ENCODE data around the gene PAPSS2. TPM values are rescaled to one million over a fixed set of nuclear protein-coding genes. Genes with fewer than 3 reads are reported as not detected.

PAPSS2 gene
- total and polyA plus RNA-seq, 11 donors = 1.9 to 32.6 (median 5.8) TPM

DNA sequence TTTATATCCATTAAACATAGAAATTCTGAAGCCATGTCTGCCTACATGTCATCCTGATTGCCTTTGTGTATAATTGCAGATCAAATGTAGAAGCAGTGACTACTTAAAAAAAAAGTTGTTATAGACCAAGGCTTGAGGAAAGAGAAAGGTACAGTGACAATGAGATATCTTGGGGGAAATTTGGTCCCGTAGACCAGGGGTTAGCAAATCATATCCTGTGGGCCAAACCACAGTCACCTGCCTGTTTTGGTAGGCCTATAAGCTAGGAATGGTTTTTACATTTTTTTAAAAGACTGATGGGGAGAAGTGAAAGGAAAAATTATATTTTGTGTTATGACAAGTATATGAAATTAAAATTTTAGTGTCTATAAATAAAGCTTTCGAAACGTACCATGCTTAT is 12.9 kb downstream of the PAPSS2 start:
- intact Hi-C loops (cut with DNase I) = loop anchor here in 1 of 10 donors (5.0 kb wide), 1 partner anchor 40 kb away; no protein-coding TSS in a partner anchor
- Histone ChIP-seq H3K4me3 (no peak overlapping the region), H3K4me1 (peaks cover 0 to 30% (median 0%) of the 10 kb centered on the region in 12 donors), H3K9me3 (no peaks in the 10 kb centered on the region), H3K36me3 (no peaks in the 10 kb centered on the region), H3K27ac (no peak overlapping the region), H3K27me3 (no peaks in the 10 kb centered on the region)
- TF ChIP-seq, protein P1, sequence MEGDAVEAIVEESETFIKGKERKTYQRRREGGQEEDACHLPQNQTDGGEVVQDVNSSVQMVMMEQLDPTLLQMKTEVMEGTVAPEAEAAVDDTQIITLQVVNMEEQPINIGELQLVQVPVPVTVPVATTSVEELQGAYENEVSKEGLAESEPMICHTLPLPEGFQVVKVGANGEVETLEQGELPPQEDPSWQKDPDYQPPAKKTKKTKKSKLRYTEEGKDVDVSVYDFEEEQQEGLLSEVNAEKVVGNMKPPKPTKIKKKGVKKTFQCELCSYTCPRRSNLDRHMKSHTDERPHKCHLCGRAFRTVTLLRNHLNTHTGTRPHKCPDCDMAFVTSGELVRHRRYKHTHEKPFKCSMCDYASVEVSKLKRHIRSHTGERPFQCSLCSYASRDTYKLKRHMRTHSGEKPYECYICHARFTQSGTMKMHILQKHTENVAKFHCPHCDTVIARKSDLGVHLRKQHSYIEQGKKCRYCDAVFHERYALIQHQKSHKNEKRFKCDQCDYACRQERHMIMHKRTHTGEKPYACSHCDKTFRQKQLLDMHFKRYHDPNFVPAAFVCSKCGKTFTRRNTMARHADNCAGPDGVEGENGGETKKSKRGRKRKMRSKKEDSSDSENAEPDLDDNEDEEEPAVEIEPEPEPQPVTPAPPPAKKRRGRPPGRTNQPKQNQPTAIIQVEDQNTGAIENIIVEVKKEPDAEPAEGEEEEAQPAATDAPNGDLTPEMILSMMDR (IDR thresholded peaks at IDR 0.05) = no peak
- no peak for TF ChIP-seq POLR2A (IDR thresholded peaks at IDR 0.05)
- WGBS, 4 donors = 85 to 93% (median 91%) methylated on average over 3 of the region's 3 CpGs
- no peak for DNase-seq
- no peak for ATAC-seq

DNA sequence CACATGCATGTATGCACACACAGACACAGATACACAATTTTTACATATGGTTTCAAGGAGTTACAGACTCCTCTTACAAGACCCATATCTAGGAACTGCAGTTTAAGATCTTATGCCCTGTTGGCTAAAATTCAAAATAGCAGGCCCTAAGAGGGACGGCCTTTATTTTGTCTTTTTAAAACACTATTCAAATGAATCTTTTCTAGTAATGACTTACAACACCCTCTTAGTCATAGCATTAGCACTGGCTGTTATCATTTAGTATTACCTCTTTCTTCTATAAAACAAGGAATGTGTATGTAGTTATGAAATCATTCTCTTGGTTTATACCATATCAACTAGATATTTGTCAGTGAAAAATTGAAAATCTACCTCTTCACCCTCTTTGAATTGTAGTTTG is 15.3 kb downstream of the PAPSS2 start:
- Histone ChIP-seq H3K4me3 (no peak overlapping the region), H3K27ac (no peak overlapping the region), H3K9me3 (peaks cover 0 to 3% (median 0%) of the 10 kb centered on the region in 12 donors), H3K36me3 (no peaks in the 10 kb centered on the region), H3K27me3 (no peaks in the 10 kb centered on the region), H3K4me1 (peaks cover 0 to 26% (median 0%) of the 10 kb centered on the region in 12 donors)
- 82 to 95% (median 90%) methylated on average over 1 of the region's 1 CpG for WGBS, 4 donors
- no peak for ATAC-seq
- no peak for DNase-seq
- TF ChIP-seq POLR2A (IDR thresholded peaks at IDR 0.05) = no peak
- TF ChIP-seq, protein P1 (IDR thresholded peaks at IDR 0.05) = no peak
- intact Hi-C loops (cut with DNase I) = loop anchor here in 1 of 10 donors (5.0 kb wide), 1 partner anchor 37 kb away; no protein-coding TSS in a partner anchor

DNA sequence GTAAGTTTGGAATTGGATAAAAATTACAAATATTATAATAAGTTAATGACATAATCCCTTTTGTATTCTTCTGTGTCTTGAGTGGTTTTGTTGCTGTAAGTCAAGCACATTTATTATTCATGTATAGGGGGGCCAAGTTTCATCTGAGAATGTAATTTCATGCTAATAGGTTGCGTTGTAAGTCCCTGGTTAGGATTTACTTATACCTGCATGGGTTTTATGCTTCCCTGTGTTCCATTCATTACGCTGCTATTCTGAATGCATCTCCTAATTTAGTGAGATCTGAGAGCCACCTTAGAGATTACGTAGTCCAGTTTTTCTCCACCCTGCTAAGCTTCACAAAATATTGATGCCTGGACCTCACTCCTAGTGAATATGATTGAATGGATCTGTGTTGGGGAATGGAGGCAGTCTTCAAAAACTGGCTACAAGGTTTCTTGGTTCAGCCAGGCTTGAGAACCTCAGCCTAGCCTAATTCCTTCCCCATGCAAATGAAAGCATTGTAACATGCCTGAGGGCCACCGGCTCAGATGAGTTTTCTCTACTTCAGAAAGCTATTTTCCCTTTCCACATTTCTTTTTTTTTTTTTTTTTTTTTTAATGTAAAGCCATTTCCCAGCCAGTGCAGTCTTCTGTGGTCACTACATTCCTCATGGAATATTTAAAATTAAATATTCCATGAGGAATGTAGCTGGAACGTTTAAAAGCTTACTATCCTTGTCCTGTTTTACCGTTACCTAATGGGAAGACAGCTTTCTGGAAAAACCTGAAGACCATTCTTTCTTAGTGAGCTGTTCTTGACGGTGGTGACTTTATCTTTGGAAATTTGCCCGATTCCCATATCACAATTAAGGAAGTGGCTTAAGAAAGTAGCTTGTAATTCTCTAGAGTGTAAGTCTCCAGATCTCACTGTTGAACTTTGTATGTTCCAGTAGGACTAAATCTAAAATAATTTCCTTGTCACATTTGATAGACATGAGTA is 16.0 kb downstream of the PAPSS2 start:
- ATAC-seq = peak in 1 of 4 donors; percentile 22
- DNase-seq = no peak
- no peak overlapping the region for H3K4me3 ChIP-seq
- H3K27me3 ChIP-seq = no peaks in the 10 kb centered on the region
- 68 to 72% (median 71%) methylated on average over 8 of the region's 8 CpGs for WGBS, 4 donors
- H3K9me3 ChIP-seq = peaks cover 0 to 3% (median 0%) of the 10 kb centered on the region in 12 donors
- intact Hi-C loops (cut with DNase I) = no loop called here
- peaks cover 0 to 22% (median 0%) of the 10 kb centered on the region in 12 donors for H3K4me1 ChIP-seq
- H3K27ac ChIP-seq = peak overlapping the region in 1 of 12 donors; percentile 15
- TF ChIP-seq POLR2A (IDR thresholded peaks at IDR 0.05) = no peak
- TF ChIP-seq, protein P1 (IDR thresholded peaks at IDR 0.05) = no peak
- no peaks in the 10 kb centered on the region for H3K36me3 ChIP-seq

DNA sequence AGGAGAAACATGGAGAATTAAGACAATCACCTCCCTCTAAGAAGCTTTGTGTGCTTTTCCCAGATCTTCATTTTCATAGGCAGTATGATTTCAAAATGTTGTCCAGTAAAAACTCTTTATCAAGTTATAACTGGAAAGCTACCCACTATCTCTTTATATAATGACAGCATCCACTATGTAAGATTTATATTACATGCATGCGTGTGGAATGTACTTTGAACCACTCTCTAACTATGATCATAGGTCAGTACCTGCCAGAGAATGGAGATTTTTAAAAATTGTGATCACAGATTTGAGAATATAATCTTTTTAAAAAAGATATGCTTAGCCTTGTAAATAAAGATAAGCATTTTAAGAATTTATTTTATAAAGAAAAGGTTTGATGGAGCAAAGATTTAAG is 17.9 kb downstream of the PAPSS2 start:
- 99 to 100% (median 99%) methylated on average over 1 of the region's 1 CpG for WGBS, 4 donors
- intact Hi-C loops (cut with DNase I) = no loop called here
- H3K4me1 ChIP-seq = peaks cover 0 to 14% (median 0%) of the 10 kb centered on the region in 12 donors

More for the DNA sequence above, 17.9 kb downstream of the PAPSS2 start:
- Histone ChIP-seq H3K4me3 (no peak overlapping the region), H3K27me3 (no peaks in the 10 kb centered on the region), H3K36me3 (no peaks in the 10 kb centered on the region), H3K9me3 (peaks cover 0 to 3% (median 0%) of the 10 kb centered on the region in 12 donors), H3K27ac (no peak overlapping the region)
- ATAC-seq (no peak), DNase-seq (no peak)
- TF ChIP-seq, protein P1 (IDR thresholded peaks at IDR 0.05) = no peak
